ENCODE data around the gene ITPKC.

- no peak for TF ChIP-seq CTCF (IDR thresholded peaks at IDR 0.05 in 2 of 3, conservative IDR thresholded peaks at IDR 0.05 in 1 of 3; ENCODE audit: borderline replicate concordance in 1 of 3, insufficient read depth in 1 of 3, low read depth in 2 of 3, low read length in 2 of 3)
- no peak for TF ChIP-seq POLR2A (IDR thresholded peaks at IDR 0.05; ENCODE audit: borderline replicate concordance, extremely low read depth, insufficient read depth, insufficient read length)
- TF ChIP-seq ZFX (IDR thresholded peaks at IDR 0.05), result no peak
- TF ChIP-seq ZBTB33 (IDR thresholded peaks at IDR 0.05; ENCODE audit: extremely low read depth, insufficient replicate concordance, low read length), result no peak
- TF ChIP-seq POLR2AphosphoS5 (IDR thresholded peaks at IDR 0.05; ENCODE audit: low read depth, low read length), result no peak
- TF ChIP-seq SRF (IDR thresholded peaks at IDR 0.05; ENCODE audit: low read depth), result no peak
Observed at GRCh38 chr19:40688309-40688708, 28.6 kb upstream of the ITPKC start.
